Activated CD4-positive, alpha-beta memory T cell treated with anti-CD3 and anti-CD28 coated beads for 36 hours (primary cell): Measurements from ENCODE around the gene AHRR. TPM values are rescaled to one million over a fixed set of nuclear protein-coding genes. Genes with fewer than 3 reads are reported as not detected.

Experiments
- CTCF ChIA-PET: fragments of 350-600 bp; sonication (Branson Sonifier 250); formaldehyde crosslinking; loops from one replicate; lab custom pipeline; 2021; ENCODE audit warnings: antibody characterized with exemption, inconsistent platforms; lab: Charles Lee
- POLR2A ChIA-PET: fragments of 350-600 bp; sonication (Branson Sonifier 250); formaldehyde crosslinking; loops from one replicate; lab custom pipeline; 2021; ENCODE audit warnings: antibody characterized with exemption; lab: Charles Lee
- DNase-seq: peaks from one replicate; pipeline ENCODE4 v3.0.0-alpha.2; 2020
- H3K27ac Mint-ChIP-seq: one replicate; pipeline ENCODE4 v1.8.0; 2021; ENCODE audit warnings: mixed read lengths
- H3K27me3 Mint-ChIP-seq: one replicate; pipeline ENCODE4 v1.8.0; 2021; ENCODE audit warnings: mixed read lengths
- H3K36me3 Mint-ChIP-seq: one replicate; pipeline ENCODE4 v1.8.0; 2021; ENCODE audit warnings: mixed read lengths
- H3K4me1 Mint-ChIP-seq: one replicate; pipeline ENCODE4 v1.8.0; 2021; ENCODE audit warnings: low read depth, mixed read lengths
- H3K4me3 Mint-ChIP-seq: one replicate; pipeline ENCODE4 v1.8.0; 2021; ENCODE audit warnings: mild to moderate bottlenecking, mixed read lengths
- H3K9me3 Mint-ChIP-seq: one replicate; pipeline ENCODE4 v1.8.0; 2021; ENCODE audit warnings: mixed read lengths
- intact Hi-C: fragments of 100-400 bp; cut with micrococcal nuclease; formaldehyde crosslinking; loops from one replicate; pipeline ENCODE4 v1.15.1; 2023
- total RNA-seq, 2 experiments: library from RNA; stranded (reverse); gene quantifications; one replicate each; pipeline ENCODE4 v1.2.3, GENCODE V29; 2021

AHRR gene
- total RNA-seq, 2 experiments from 2014 or later: 16.7 to 16.8 TPM

DNA sequence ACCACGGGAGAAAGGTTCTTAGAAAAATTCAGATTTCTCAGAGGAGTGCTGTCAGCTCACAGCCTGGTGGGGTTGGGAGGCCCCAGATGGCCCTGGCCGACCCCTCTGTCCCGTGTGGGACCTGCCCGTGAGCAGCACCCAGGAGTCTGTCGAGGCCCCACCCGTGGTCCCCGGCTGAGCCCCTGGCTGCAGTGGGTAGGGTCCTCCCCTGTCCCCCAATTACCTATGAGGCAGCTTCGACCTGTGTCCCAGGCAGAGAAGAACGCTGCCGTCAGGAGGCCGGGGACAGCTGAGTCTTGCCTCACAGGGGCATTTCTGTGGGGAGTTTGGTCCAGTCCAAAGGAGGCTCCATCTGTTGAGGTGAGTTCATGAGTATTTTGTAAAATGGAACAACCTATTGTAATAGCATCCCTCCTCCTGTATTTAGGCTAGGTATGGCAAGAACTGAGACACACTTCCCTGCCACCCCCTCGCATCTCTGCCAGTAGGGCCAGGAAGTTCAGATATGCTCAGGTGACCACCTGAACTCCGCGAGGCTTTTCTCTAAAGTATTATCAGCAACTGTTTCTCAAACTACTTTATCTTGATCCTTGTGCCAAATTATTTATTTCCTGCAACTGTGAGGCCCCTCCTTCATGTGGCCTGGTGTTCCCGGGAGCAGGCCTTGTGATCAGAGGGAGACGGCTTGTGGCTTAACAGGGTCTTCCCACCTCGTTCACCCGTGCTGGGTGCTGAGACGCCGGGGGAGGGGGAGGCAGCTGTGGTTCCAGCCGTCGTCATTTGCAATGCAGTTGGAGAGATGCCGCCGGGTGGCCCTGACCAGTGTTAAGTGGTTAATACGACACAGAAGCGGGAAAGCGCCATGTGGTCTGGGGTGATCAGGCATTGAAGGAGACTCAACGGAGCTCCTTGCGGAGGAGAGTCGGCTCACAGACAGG, 1.7 kb downstream of the AHRR start:
- Mint-ChIP-seq H3K36me3 (peaks cover 18% of the 10 kb centered on the region), H3K27ac (no peak overlapping the region), H3K4me3 (peak overlapping the region; percentile 60), H3K27me3 (peaks cover 37% of the 10 kb centered on the region), H3K9me3 (no peaks in the 10 kb centered on the region), H3K4me1 (peaks cover 7% of the 10 kb centered on the region)
- ChIA-PET POLR2A (interaction anchor here (0.6 kb wide), 1 partner anchor 19 kb away, joined by 4 read pairs; no protein-coding TSS in a partner anchor), CTCF (interaction anchor here (0.9 kb wide), 1 partner anchor 123 kb away, joined by 4 read pairs; no protein-coding TSS in a partner anchor)
- no peak for DNase-seq
- intact Hi-C loops: no loop called here

- H3K4me3 Mint-ChIP-seq: no peak overlapping the region
- POLR2A ChIA-PET: no interaction called here
These were observed 3.5 kb downstream of the AHRR start for GRCh38 chr5:324736-325612.

DNA sequence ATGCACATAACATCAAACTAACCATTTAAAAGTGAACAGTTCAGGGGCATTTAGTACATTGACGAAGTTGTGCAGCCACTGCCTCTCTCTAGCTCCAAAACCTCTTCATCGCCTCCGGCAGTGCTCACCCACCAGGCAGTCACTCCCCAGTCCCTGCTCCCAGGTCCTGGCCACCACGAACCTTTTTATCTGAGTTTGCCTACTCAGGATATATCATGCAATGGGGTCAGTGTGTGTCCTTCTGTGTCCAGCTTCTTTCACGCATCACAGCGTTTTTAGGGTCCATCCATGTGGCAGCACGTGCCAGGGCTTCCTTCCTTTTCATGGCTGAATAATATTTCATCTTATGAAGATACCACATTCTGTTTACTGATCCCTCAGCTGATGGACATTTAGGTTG, 4.6 kb downstream of the AHRR start:
- Mint-ChIP-seq H3K4me3 (no peak overlapping the region), H3K9me3 (no peaks in the 10 kb centered on the region), H3K36me3 (peaks cover 21% of the 10 kb centered on the region), H3K27me3 (peaks cover 31% of the 10 kb centered on the region), H3K27ac (no peak overlapping the region), H3K4me1 (peaks cover 6% of the 10 kb centered on the region)
- no peak for DNase-seq
- ChIA-PET POLR2A (no interaction called here), CTCF (no interaction called here)
- intact Hi-C loops: no loop called here

More at GRCh38 chr5:324736-325612, 3.5 kb downstream of the AHRR start:
- CTCF ChIA-PET: no interaction called here
- intact Hi-C loops: no loop called here
- Mint-ChIP-seq H3K9me3 (no peaks in the 10 kb centered on the region), H3K27me3 (peaks cover 37% of the 10 kb centered on the region), H3K4me1 (peaks cover 11% of the 10 kb centered on the region), H3K27ac (no peak overlapping the region), H3K36me3 (peaks cover 18% of the 10 kb centered on the region)
- DNase-seq: no peak

DNA sequence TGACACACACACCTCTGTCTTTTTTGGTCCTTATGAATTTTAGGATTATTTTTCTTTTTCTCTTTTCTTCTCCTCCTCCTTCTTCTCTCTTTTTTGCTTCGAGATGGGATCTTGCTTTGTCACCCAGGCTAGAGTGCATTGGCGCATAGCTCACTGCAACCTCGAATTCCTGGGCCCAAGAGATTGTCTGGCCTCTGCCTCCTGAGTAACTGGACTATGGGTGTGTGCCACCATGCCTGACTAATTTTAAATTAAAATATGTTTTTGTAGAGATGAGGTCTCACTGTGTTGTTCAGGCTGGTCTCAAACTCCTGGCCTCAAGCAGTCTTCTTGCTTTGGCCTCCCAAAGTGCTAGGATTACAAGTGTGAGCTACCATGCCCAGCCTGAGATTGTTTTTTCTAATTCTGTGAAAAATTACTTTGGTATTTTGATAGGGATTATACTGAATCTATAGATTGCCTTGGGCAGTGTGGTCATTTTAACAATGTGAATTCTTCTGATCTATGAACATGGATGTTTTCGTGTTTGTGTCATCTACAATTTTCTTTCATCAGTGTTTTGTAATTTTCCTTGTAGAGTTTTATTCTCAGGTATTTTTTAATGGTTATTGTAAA, 7.7 kb downstream of the AHRR start:
- POLR2A ChIA-PET: interaction anchor here (0.6 kb wide), 1 partner anchor 9 kb away, joined by 3 read pairs; no protein-coding TSS in a partner anchor
- peaks cover 17% of the 10 kb centered on the region for H3K36me3 Mint-ChIP-seq
- CTCF ChIA-PET: interaction anchor here (1.0 to 1.4 kb wide), 2 partner anchors 8 to 12 kb away, joined by 3 to 5 read pairs; partner anchors contain the start of gene AHRR

DNA sequence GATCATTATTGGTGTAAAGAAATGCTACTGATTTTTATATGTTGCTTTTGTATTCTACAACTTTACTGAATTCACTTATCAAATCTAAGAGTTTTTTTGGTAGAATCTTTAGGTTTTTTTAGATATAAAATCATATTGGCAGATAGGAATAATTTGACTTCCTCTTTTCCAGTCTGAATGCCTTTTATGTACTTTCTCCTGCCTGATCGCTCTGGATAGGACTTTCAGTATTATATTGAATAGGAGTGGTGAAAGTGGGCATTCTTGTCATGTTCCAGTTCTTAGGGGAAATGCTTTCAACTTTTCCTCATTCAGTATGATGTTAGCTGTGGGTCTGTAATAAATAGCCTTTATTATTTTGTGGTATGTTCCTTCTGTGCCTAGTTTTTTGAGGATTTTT, 8.3 kb downstream of the AHRR start:
- no peak overlapping the region for H3K27ac Mint-ChIP-seq
- intact Hi-C loops: loop anchor here (5.0 kb wide), 1 partner anchor 112 kb away; the partner anchor contains the start of genes CCDC127 and SDHA
- peaks cover 21% of the 10 kb centered on the region for H3K27me3 Mint-ChIP-seq
- H3K4me3 Mint-ChIP-seq: no peak overlapping the region
- H3K36me3 Mint-ChIP-seq: peaks cover 17% of the 10 kb centered on the region
- no peak for DNase-seq
- H3K4me1 Mint-ChIP-seq: peaks cover 29% of the 10 kb centered on the region
- POLR2A ChIA-PET: no interaction called here
- H3K9me3 Mint-ChIP-seq: no peaks in the 10 kb centered on the region
- CTCF ChIA-PET: interaction anchor here (1.0 to 1.4 kb wide), 2 partner anchors 8 to 12 kb away, joined by 3 to 5 read pairs; partner anchors contain the start of gene AHRR

More for the DNA sequence above, 7.7 kb downstream of the AHRR start:
- Mint-ChIP-seq H3K4me1 (peaks cover 24% of the 10 kb centered on the region), H3K27me3 (peaks cover 21% of the 10 kb centered on the region), H3K9me3 (no peaks in the 10 kb centered on the region), H3K27ac (no peak overlapping the region), H3K4me3 (no peak overlapping the region)
- intact Hi-C loops: no loop called here
- no peak for DNase-seq

DNA sequence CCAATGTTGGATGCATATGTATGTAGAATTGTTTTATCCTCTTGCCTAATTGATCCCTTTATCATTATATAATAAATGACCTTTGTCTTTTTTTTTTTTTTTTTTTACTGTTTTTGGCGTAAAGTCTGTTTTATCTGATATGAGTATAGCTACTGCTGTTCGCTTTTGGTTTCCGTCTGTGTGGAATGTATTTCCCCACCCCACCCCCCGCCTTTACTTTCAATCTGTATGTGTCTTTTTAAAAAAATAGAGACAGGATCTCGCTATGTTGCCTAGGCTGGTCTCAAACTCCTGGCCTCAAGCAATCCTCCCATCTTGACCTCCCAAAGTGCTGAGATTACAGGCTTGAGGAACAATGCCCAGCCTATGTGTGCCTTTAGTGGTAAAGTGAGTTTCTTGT, 11.3 kb downstream of the AHRR start:
- peaks cover 8% of the 10 kb centered on the region for H3K36me3 Mint-ChIP-seq
- intact Hi-C loops: loop anchor here (5.0 kb wide), 1 partner anchor 116 kb away; the partner anchor contains the start of genes CCDC127 and SDHA
- peaks cover 12% of the 10 kb centered on the region for H3K27me3 Mint-ChIP-seq
- DNase-seq: peak; percentile 83
- peak overlapping the region; percentile 90 for H3K27ac Mint-ChIP-seq
- peaks cover 37% of the 10 kb centered on the region for H3K4me1 Mint-ChIP-seq
- POLR2A ChIA-PET: interaction anchor here (1.1 to 1.4 kb wide), 3 partner anchors 13 to 47 kb away, joined by 3 to 4 read pairs (median 4); no protein-coding TSS in a partner anchor
- no peaks in the 10 kb centered on the region for H3K9me3 Mint-ChIP-seq
- H3K4me3 Mint-ChIP-seq: peak overlapping the region; percentile 30
- CTCF ChIA-PET: interaction anchor here (1.2 to 1.3 kb wide), 2 partner anchors 12 to 16 kb away, joined by 3 to 5 read pairs; partner anchors contain the start of gene AHRR

DNA sequence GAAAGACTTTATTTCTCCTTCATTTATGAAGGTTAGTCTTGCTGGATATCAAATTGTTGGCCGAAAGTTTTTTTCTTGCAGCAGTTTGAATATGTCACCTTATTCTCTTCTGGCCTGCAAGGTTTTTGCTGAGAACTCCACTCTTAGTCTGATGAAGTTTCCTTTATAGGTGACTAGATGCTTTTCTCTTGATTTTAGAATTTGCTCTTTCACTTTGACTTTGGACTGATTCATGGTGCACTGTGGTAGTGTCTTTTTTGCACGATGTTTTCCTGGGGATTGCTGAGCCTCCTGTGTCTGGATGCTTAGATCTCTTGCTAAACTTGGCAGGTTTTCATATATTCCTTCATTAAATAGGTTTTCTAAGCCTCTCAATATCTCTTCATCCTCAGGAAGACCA, 12.4 kb downstream of the AHRR start:
- peaks cover 8% of the 10 kb centered on the region for H3K36me3 Mint-ChIP-seq
- CTCF ChIA-PET: no interaction called here
- intact Hi-C loops: loop anchor here (1.0 to 5.0 kb wide), 4 partner anchors 13 to 117 kb away; partner anchors contain the start of genes AHRR, CCDC127 and SDHA
- H3K4me3 Mint-ChIP-seq: peak overlapping the region; percentile 45
- peak overlapping the region; percentile 90 for H3K27ac Mint-ChIP-seq
- no peaks in the 10 kb centered on the region for H3K9me3 Mint-ChIP-seq
- peak; percentile 35 for DNase-seq
- peaks cover 33% of the 10 kb centered on the region for H3K4me1 Mint-ChIP-seq
- peaks cover 7% of the 10 kb centered on the region for H3K27me3 Mint-ChIP-seq
- POLR2A ChIA-PET: interaction anchor here (1.1 kb wide), 1 partner anchor 12 kb away, joined by 3 read pairs; no protein-coding TSS in a partner anchor

DNA sequence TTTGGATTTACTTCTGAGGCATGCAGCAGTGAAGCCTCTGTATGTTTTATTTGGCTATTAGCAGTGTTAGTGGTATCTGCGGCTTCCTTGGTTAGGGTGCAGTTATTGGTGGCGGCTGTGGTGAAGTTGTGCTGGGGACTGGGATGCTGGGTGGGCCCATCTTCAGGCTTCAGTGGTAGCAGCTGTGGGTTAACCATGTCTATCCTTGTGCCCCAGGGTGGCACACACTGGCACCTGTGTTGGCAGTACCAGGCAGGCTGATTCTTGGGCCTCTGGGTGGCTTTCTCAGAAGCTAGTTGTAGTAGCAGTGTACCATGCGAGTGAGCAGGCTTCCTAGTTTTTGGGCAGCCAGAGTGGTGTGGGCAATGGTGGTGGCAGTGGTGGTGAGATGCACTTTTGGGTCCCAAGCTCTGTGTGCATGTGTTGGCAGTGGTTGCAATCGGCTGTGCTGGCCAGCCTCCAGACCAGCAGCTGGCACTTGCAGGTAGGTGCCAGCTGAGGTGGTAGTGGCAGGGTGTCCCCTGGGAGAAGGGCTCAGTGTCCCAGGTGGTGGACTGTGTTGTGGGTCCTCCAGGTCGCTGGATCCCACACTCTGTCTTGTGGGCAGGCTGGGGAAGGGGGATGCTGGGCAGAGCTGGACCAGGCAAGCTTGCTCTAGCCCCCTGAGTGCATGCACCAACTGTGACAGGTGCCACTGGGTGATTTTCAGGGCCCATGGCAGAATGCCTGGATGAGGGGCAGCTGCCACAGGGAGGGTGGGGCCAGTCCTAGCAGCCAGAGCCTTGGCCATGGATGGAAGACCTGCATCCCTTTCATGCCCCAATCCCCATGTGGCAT, 13.6 kb downstream of the AHRR start:
- Mint-ChIP-seq H3K4me3 (peak overlapping the region; percentile 12), H3K4me1 (peaks cover 33% of the 10 kb centered on the region), H3K27ac (peak overlapping the region; percentile 66), H3K27me3 (peaks cover 7% of the 10 kb centered on the region), H3K9me3 (no peaks in the 10 kb centered on the region), H3K36me3 (peaks cover 8% of the 10 kb centered on the region)
- ChIA-PET POLR2A (interaction anchor here (1.1 to 1.3 kb wide), 2 partner anchors 9 to 44 kb away, joined by 3 read pairs; no protein-coding TSS in a partner anchor), CTCF (interaction anchor here (0.6 to 1.6 kb wide), 3 partner anchors 15 to 112 kb away, joined by 3 to 4 read pairs (median 4); no protein-coding TSS in a partner anchor)
- DNase-seq: no peak
- intact Hi-C loops: loop anchor here (1.0 to 5.0 kb wide), 4 partner anchors 14 to 118 kb away; partner anchors contain the start of genes AHRR, CCDC127 and SDHA

DNA sequence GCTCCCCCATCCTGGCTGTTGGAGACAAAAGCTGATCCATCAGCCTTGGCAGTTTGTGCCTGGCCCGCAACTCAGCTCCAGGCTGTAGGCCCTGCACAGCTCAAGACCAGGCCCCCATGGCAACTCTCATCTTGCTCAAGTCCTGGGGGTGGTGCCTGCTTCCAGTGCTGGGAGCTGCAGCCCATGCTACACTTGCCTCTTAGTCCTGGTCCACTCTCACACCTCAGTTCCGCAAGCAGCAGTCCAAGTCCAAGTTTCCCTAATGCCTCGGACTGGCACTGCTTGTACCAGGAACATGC, 14.2 kb downstream of the AHRR start:
- POLR2A ChIA-PET: interaction anchor here (1.1 to 1.3 kb wide), 2 partner anchors 8 to 44 kb away, joined by 3 read pairs; no protein-coding TSS in a partner anchor
- no peak for DNase-seq
- no peak overlapping the region for H3K4me3 Mint-ChIP-seq
- H3K4me1 Mint-ChIP-seq: peaks cover 33% of the 10 kb centered on the region
- intact Hi-C loops: no loop called here
- H3K27me3 Mint-ChIP-seq: peaks cover 7% of the 10 kb centered on the region
- CTCF ChIA-PET: interaction anchor here (0.9 to 1.6 kb wide), 2 partner anchors 19 to 111 kb away, joined by 4 read pairs; no protein-coding TSS in a partner anchor
- no peak overlapping the region for H3K27ac Mint-ChIP-seq
- no peaks in the 10 kb centered on the region for H3K9me3 Mint-ChIP-seq
- H3K36me3 Mint-ChIP-seq: peaks cover 5% of the 10 kb centered on the region

- Mint-ChIP-seq H3K27ac (no peak overlapping the region), H3K4me1 (peaks cover 30% of the 10 kb centered on the region), H3K9me3 (no peaks in the 10 kb centered on the region), H3K4me3 (no peak overlapping the region), H3K36me3 (no peaks in the 10 kb centered on the region), H3K27me3 (peaks cover 11% of the 10 kb centered on the region)
- POLR2A ChIA-PET: no interaction called here
- DNase-seq: no peak
- intact Hi-C loops: no loop called here
- CTCF ChIA-PET: no interaction called here
These were observed 16.1 kb downstream of the AHRR start for GRCh38 chr5:337563-338130.
